ENCODE measurements around the gene GRIN2A. TPM values are rescaled to one million over a fixed set of nuclear protein-coding genes. Genes with fewer than 3 reads are reported as not detected.

The GRIN2A gene
- total RNA-seq, 2 experiments from 2014 or later = not detected

DNA sequence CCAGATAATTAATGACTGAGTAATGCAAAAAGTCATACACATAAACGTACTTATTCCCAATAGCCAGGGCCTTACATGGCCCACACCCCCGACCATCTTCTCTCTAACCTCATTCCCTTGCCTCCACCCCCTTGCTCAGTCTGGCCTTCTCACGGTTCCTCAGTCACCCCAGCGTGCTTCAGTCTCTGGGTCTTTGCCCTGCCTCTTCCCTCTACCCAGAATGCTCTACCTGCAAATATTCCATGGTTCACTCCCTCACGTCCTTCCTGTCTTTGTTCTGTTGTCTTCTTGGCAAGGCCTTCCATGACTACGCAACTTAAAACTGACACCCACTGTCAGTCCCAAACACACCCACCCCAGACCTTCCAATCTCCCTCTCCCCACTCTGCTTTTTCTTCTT lies 468.3 kb downstream of the GRIN2A start:
- Mint-ChIP-seq H3K36me3 (ENCODE audit: low read depth) (no peaks in the 10 kb centered on the region), H3K9me3 (no peaks in the 10 kb centered on the region), H3K4me3 (no peak overlapping the region), H3K27me3 (no peaks in the 10 kb centered on the region), H3K4me1 (ENCODE audit: low read depth) (no peaks in the 10 kb centered on the region), H3K27ac (no peak overlapping the region)
- ATAC-seq = no peak
- no peak for DNase-seq
- no peak for TF ChIP-seq CTCF (IDR thresholded peaks at IDR 0.05)
- ChIA-PET POLR2A (no interaction called here), CTCF (no interaction called here)
- intact Hi-C loops (cut with micrococcal nuclease) = no loop called here

DNA sequence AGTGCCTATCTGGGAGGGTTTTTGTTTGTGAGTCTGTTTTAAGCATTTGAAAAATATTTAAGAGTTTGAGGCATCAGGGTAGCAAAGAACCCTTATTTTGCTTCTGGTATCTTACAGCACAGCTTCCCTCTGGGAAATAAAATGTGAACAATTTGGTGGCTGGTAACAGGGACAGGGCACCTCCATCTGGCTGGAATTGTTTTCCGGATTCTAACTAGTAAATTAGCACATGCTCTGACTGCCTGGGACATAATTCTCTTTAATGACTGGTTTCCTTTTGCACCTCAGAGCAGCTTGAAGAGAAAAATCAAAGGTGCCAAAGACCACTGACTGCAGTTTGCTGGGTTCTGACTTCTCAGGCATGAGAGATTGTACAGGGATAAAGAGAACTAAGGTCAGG lies 469.1 kb downstream of the GRIN2A start:
- CTCF ChIA-PET = no interaction called here
- no peaks in the 10 kb centered on the region for H3K9me3 Mint-ChIP-seq
- H3K4me3 Mint-ChIP-seq = no peak overlapping the region
- POLR2A ChIA-PET = no interaction called here
- no peaks in the 10 kb centered on the region for H3K36me3 Mint-ChIP-seq (ENCODE audit: low read depth)
- no peak for ATAC-seq
- DNase-seq = no peak
- no peaks in the 10 kb centered on the region for H3K27me3 Mint-ChIP-seq
- intact Hi-C loops (cut with micrococcal nuclease) = no loop called here
- H3K4me1 Mint-ChIP-seq (ENCODE audit: low read depth) = no peaks in the 10 kb centered on the region
- no peak for TF ChIP-seq CTCF (IDR thresholded peaks at IDR 0.05)
- H3K27ac Mint-ChIP-seq = no peak overlapping the region

GRCh38 chr16:9708972-9709620 lies 473.1 kb downstream of the GRIN2A start:
- no peaks in the 10 kb centered on the region for H3K36me3 Mint-ChIP-seq (ENCODE audit: low read depth)
- DNase-seq (no peak), ATAC-seq (no peak)
- CTCF ChIA-PET = no interaction called here
- no peaks in the 10 kb centered on the region for H3K4me1 Mint-ChIP-seq (ENCODE audit: low read depth)
- no peaks in the 10 kb centered on the region for H3K9me3 Mint-ChIP-seq
- no peak for TF ChIP-seq CTCF (IDR thresholded peaks at IDR 0.05)
- POLR2A ChIA-PET = no interaction called here
- no peaks in the 10 kb centered on the region for H3K27me3 Mint-ChIP-seq
- intact Hi-C loops (cut with micrococcal nuclease) = no loop called here
- H3K27ac Mint-ChIP-seq = no peak overlapping the region
- H3K4me3 Mint-ChIP-seq = no peak overlapping the region

DNA sequence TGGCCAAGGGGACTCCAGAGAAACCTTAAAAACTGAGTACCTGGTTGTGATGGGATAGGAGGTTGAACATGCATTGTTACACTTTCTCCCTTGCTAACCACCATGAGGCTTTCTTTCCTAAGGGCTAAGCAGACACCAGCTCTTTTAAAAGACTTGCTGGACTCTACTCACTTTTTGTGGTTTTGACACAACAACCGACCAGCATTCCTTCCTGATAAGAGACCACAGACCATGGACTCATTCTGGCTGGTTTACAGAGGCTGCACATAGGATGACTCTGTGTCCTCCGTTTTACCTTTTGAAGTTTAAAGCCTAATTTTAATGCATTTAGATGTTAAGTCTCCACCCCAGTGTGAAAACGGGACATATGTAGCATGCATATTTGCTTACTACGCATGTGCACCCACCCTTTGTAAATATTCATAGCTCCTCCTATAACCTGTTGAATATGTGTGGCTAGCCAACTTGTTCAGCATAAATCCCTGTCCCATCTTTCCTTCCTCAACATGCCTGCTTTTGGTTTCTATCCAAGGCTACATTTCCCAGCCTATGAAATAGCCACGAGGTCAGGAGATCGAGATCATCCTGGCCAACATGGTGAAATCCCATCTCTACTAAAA lies 475.9 kb downstream of the GRIN2A start:
- TF ChIP-seq CTCF (IDR thresholded peaks at IDR 0.05) = no peak
- POLR2A ChIA-PET = no interaction called here
- Mint-ChIP-seq H3K27me3 (no peaks in the 10 kb centered on the region), H3K36me3 (ENCODE audit: low read depth) (no peaks in the 10 kb centered on the region), H3K4me1 (ENCODE audit: low read depth) (no peaks in the 10 kb centered on the region), H3K27ac (no peak overlapping the region), H3K9me3 (no peaks in the 10 kb centered on the region), H3K4me3 (no peak overlapping the region)
- CTCF ChIA-PET = no interaction called here
- ATAC-seq (no peak), DNase-seq (no peak)
- intact Hi-C loops (cut with micrococcal nuclease) = no loop called here

DNA sequence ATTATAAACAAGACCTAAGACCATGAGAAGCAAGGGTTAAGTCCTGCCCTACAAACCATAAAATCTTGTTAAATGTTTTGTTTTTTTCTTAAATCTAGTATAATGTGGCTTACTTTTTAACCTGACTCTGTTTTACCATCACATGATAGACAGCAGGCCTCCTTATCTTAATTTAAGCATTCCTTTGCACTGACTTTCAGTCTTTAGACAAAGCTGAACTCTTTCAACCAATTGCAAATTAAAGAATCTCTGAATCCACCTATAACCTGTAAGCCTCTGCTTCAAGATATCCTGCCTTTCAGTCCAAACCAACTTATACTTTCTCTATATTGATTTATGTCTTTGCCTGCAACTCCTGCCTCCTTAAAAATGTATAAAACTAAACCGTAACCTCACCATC lies 478.5 kb downstream of the GRIN2A start:
- no peak for ATAC-seq
- POLR2A ChIA-PET = no interaction called here
- TF ChIP-seq CTCF (IDR thresholded peaks at IDR 0.05) = no peak
- no peaks in the 10 kb centered on the region for H3K36me3 Mint-ChIP-seq (ENCODE audit: low read depth)
- intact Hi-C loops (cut with micrococcal nuclease) = no loop called here
- no peaks in the 10 kb centered on the region for H3K27me3 Mint-ChIP-seq
- no peak for DNase-seq
- no peaks in the 10 kb centered on the region for H3K4me1 Mint-ChIP-seq (ENCODE audit: low read depth)
- H3K9me3 Mint-ChIP-seq = no peaks in the 10 kb centered on the region
- H3K27ac Mint-ChIP-seq = no peak overlapping the region
- CTCF ChIA-PET = no interaction called here
- no peak overlapping the region for H3K4me3 Mint-ChIP-seq

Other genes starting within 250 kb of the GRIN2A start
- 10 to 100 TPM; 25.8 to 27.0 TPM for gene ATF7IP2, start 203.6 kb upstream of the GRIN2A start, total RNA-seq

Measured in activated CD8-positive, alpha-beta T cell treated with anti-CD3 and anti-CD28 coated beads for 36 hours (primary cell).